DND-41 (cell line): ENCODE data around the gene PTPN7.

ENCODE experiments used
- ATAC-seq: fragments of 200-7000 bp; cut with Tn5 transposase; 3 replicates; pipeline ENCODE4 v1.9.1; 2021; ENCODE audit warnings: low read depth; ENCODE audit not compliant: insufficient read depth
- DNase-seq: peaks from one replicate; pipeline ENCODE4 v3.0.0-alpha.2; 2020
- H2AFZ ChIP-seq: 2 replicates; pipeline ENCODE4 v1.6.0; 2012; ENCODE audit warnings: low read depth, low read length
- H3K27ac ChIP-seq: 2 replicates; pipeline ENCODE4 v1.5.1; 2012; ENCODE audit warnings: low read length, inconsistent platforms
- H3K27me3 ChIP-seq: fragments of 200-600 bp; sonication (generic); 2 replicates; pipeline ENCODE4 v1.6.0; 2012; ENCODE audit warnings: low read length, mild to moderate bottlenecking, inconsistent platforms; ENCODE audit not compliant: insufficient read depth, poor library complexity
- H3K36me3 ChIP-seq: 2 replicates; pipeline ENCODE4 v1.5.1; 2012; ENCODE audit warnings: low read length, inconsistent platforms; ENCODE audit not compliant: insufficient read depth
- H3K4me1 ChIP-seq: 2 replicates; pipeline ENCODE4 v1.5.1; 2012; ENCODE audit warnings: mild to moderate bottlenecking, low read length; ENCODE audit not compliant: insufficient read depth
- H3K4me2 ChIP-seq: 2 replicates; pipeline ENCODE4 v1.6.0; 2012; ENCODE audit warnings: mild to moderate bottlenecking, moderate library complexity, low read length, inconsistent platforms; ENCODE audit not compliant: insufficient read depth
- H3K4me3 ChIP-seq, 2 experiments: fragments of 200-600 bp in 1 of 2; shearing (Covaris generic) in 1 of 2; 2 replicates each; pipeline ENCODE4 v1.5.1; 2012 to 2016; ENCODE audit warnings: inconsistent platforms in 2 of 2, low read length in 2 of 2, mild to moderate bottlenecking in 2 of 2, low read depth in 1 of 2, moderate library complexity in 1 of 2
- H3K79me2 ChIP-seq: 2 replicates; pipeline ENCODE4 v1.6.0; 2012; ENCODE audit warnings: low read length, inconsistent platforms; ENCODE audit not compliant: insufficient read depth
- H3K9ac ChIP-seq: 2 replicates; pipeline ENCODE4 v1.6.0; 2012; ENCODE audit warnings: low read depth, mild to moderate bottlenecking, inconsistent platforms, low read length, moderate library complexity
- H3K9me3 ChIP-seq: 2 replicates; pipeline ENCODE4 v1.5.1; 2012; ENCODE audit warnings: low read length, moderate library complexity, mild to moderate bottlenecking, inconsistent platforms; ENCODE audit not compliant: insufficient read depth, severe bottlenecking
- H4K20me1 ChIP-seq: 2 replicates; pipeline ENCODE4 v1.6.0; 2012; ENCODE audit warnings: low read length; ENCODE audit not compliant: insufficient read depth
- EZH2 ChIP-seq: IDR thresholded peaks from 3 replicates; pipeline ENCODE4 v1.6.1; 2012; ENCODE audit warnings: borderline replicate concordance, low read depth, mild to moderate bottlenecking, moderate library complexity, low read length, inconsistent platforms; ENCODE audit not compliant: severe bottlenecking
- TF ChIP-seq, protein P1 (sequence below): IDR thresholded peaks from 2 replicates; pipeline ENCODE4 v1.5.1; 2012; ENCODE audit warnings: borderline replicate concordance, low read length, moderate library complexity, mild to moderate bottlenecking; ENCODE audit not compliant: poor library complexity, severe bottlenecking; ENCODE audit errors: extremely low read depth

The PTPN7 gene

DNA sequence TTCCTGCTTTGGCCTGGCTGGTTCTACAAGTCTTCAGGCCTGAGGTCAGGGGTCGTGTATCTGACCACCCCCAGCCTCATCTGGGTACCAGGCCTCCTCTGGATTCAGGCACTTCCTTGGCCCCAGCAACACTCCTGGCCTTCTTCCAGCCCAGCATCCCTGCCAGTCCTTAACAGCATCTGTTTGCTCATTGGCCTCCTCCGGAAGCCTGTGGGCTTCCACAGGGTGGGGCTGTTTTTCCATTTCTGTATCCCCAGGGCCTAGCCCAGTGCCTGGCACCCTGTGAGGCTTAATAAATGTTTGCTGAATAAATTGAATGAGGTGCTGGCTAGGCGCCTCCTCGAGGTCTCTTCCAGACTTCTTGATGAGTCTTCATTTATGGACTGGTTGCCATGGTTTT lies 59.2 kb downstream of the PTPN7 start:
- no peaks in the 10 kb centered on the region for H3K36me3 ChIP-seq
- H3K9ac ChIP-seq: no peak overlapping the region
- ATAC-seq (no peak), DNase-seq (no peak)
- peaks cover 3% of the 10 kb centered on the region for H3K27me3 ChIP-seq
- TF ChIP-seq EZH2: no peak
- TF ChIP-seq, protein P1, sequence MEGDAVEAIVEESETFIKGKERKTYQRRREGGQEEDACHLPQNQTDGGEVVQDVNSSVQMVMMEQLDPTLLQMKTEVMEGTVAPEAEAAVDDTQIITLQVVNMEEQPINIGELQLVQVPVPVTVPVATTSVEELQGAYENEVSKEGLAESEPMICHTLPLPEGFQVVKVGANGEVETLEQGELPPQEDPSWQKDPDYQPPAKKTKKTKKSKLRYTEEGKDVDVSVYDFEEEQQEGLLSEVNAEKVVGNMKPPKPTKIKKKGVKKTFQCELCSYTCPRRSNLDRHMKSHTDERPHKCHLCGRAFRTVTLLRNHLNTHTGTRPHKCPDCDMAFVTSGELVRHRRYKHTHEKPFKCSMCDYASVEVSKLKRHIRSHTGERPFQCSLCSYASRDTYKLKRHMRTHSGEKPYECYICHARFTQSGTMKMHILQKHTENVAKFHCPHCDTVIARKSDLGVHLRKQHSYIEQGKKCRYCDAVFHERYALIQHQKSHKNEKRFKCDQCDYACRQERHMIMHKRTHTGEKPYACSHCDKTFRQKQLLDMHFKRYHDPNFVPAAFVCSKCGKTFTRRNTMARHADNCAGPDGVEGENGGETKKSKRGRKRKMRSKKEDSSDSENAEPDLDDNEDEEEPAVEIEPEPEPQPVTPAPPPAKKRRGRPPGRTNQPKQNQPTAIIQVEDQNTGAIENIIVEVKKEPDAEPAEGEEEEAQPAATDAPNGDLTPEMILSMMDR: no peak
- H3K79me2 ChIP-seq: no peaks in the 10 kb centered on the region
- no peak overlapping the region for H3K4me3 ChIP-seq
- H3K4me2 ChIP-seq: no peak overlapping the region
- H3K27ac ChIP-seq: no peak overlapping the region
- no peaks in the 10 kb centered on the region for H3K4me1 ChIP-seq
- H2AFZ ChIP-seq: no peak overlapping the region
- no peaks in the 10 kb centered on the region for H3K9me3 ChIP-seq
- no peaks in the 10 kb centered on the region for H4K20me1 ChIP-seq
